T-cell (primary cell): ENCODE measurements around the gene SLC39A11. TPM values are rescaled to one million over a fixed set of nuclear protein-coding genes. Genes with fewer than 3 reads are reported as not detected.
"Not testable (repeated sequence)": the region's sequence is repeated elsewhere in the genome, so short reads cannot be mapped to it uniquely, and the experiment has no call there.

Source experiments
- ATAC-seq, 4 experiments: fragments of 200-7000 bp in 3 of 4; fragments of 150-1000 bp in 1 of 4; cut with Tn5 transposase; replicated peaks in 1 of 4; 1 replicate in 3 of 4; 2 replicates in 1 of 4; pipeline ENCODE4 v1.10.0; 2021; ENCODE audit warnings: moderate library complexity in 3 of 4, mild to moderate bottlenecking in 2 of 4, moderate number of reproducible peaks in 1 of 4
- CTCF ChIA-PET, 2 donors: fragments of 300-600 bp; sonication (Branson Sonifier 250); formaldehyde crosslinking; loops; one replicate each; lab custom pipeline; 2022; ENCODE audit warnings: antibody characterized with exemption in 2 of 2; lab: Charles Lee
- POLR2A ChIA-PET, 2 donors: fragments of 300-600 bp; sonication (Branson Sonifier 250); formaldehyde crosslinking; loops; one replicate each; lab custom pipeline; 2022; ENCODE audit warnings: antibody characterized with exemption in 2 of 2; lab: Charles Lee
- DNase-seq, 35 experiments: peaks; one replicate each; pipeline versions ENCODE4 v3.0.0 to v3.0.0-alpha.2; 2013 to 2023
- H3K27ac ChIP-seq: one replicate; pipeline ENCODE4 v1.5.1; 2013; ENCODE audit warnings: low read length
- H3K27me3 ChIP-seq, 2 experiments: replicated peaks in 1 of 2; 1 replicate in 1 of 2; 2 replicates in 1 of 2; pipeline versions ENCODE4 v1.6.1 to v1.7.0; 2013; ENCODE audit warnings: low read length in 1 of 2, mixed read lengths in 1 of 2; ENCODE audit not compliant: control insufficient read depth in 2 of 2, insufficient read depth in 2 of 2; ENCODE audit errors: extremely low read depth in 1 of 2
- H3K36me3 ChIP-seq, 2 donors: 1 replicate in 1 of 2; 2 replicates in 1 of 2; pipeline versions ENCODE4 v1.6.1 to v1.7.0; 2013; ENCODE audit warnings: low read length in 1 of 2; ENCODE audit not compliant: control insufficient read depth in 2 of 2, insufficient read depth in 1 of 2; ENCODE audit errors: extremely low read depth in 1 of 2
- H3K4me1 ChIP-seq, 2 experiments: 1 replicate in 1 of 2; 2 replicates in 1 of 2; pipeline versions ENCODE4 v1.6.1 to v1.7.0; 2013; ENCODE audit warnings: low read length in 2 of 2, mixed read lengths in 1 of 2; ENCODE audit not compliant: insufficient read depth in 2 of 2, control insufficient read depth in 1 of 2; ENCODE audit errors: extremely low read depth in 1 of 2
- H3K4me3 ChIP-seq, 2 donors: 1 replicate in 1 of 2; 2 replicates in 1 of 2; pipeline versions ENCODE4 v1.5.1 to v1.7.0; 2013; ENCODE audit warnings: mild to moderate bottlenecking in 2 of 2, low read length in 1 of 2, moderate library complexity in 1 of 2; ENCODE audit not compliant: control insufficient read depth in 1 of 2; ENCODE audit errors: extremely low read depth in 1 of 2
- H3K9me3 ChIP-seq: 2 replicates; pipeline ENCODE4 v1.7.0; 2013
- H3K27ac Mint-ChIP-seq, 2 donors: one replicate each; pipeline ENCODE4 v1.8.0; 2020 to 2021; ENCODE audit warnings: mild to moderate bottlenecking in 2 of 2, mixed read lengths in 2 of 2
- H3K27me3 Mint-ChIP-seq, 2 donors: one replicate each; pipeline ENCODE4 v1.8.0; 2021 to 2022; ENCODE audit warnings: mixed read lengths in 2 of 2
- H3K36me3 Mint-ChIP-seq: one replicate; pipeline ENCODE4 v1.8.0; 2021; ENCODE audit warnings: mixed read lengths
- H3K4me1 Mint-ChIP-seq, 3 donors: one replicate each; pipeline ENCODE4 v1.8.0; 2020 to 2022; ENCODE audit warnings: mixed read lengths in 3 of 3, mild to moderate bottlenecking in 1 of 3
- H3K4me3 Mint-ChIP-seq, 3 donors: one replicate each; pipeline ENCODE4 v1.8.0; 2020 to 2022; ENCODE audit warnings: mild to moderate bottlenecking in 3 of 3, mixed read lengths in 3 of 3, moderate library complexity in 3 of 3
- H3K9me3 Mint-ChIP-seq, 3 donors: one replicate each; pipeline ENCODE4 v1.8.0; 2020 to 2022; ENCODE audit warnings: mixed read lengths in 3 of 3
- WGBS: methylation state at CpG from one replicate; pipeline ENCODE4 v1.1.5; 2013; ENCODE audit warnings: missing lambda C conversion rate; ENCODE audit not compliant: insufficient coverage; 5-methylcytosine and 5-hydroxymethylcytosine counted together
- total RNA-seq, 35 experiments: library from RNA in 6 of 35; stranded (reverse) in 6 of 35; fragments of 120-200 nt in 1 of 35; gene quantifications; one replicate each; pipeline versions ENCODE4 v1.2.1 to v1.2.4 and lab custom pipeline; 2013 to 2026

Gene SLC39A11
- total RNA-seq, 5 donors from 2014 or later (not counting 1 experiment from before 2014, with no cell fraction given), result 18.6 to 27.1 (median 23.4) TPM

DNA sequence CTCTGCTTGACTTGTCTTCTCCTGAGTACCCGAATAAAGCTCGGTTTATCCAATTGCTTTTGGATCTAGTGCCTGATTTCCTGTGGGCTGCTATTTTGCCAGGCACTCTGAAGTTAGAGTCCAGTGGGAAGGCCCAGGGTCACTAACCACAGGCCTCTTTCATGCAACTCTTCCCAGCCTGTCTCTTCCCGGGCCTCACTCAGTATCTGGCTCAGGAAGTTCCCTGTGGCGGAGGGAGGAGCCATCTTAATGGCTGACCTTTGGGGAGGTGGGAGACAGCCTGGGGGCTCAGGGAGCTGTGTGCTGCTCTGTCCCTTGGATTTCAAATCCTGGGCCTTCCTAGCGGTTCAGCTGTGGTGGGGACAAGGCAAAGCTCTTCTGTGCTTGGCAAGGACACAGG is 328.5 kb downstream of the SLC39A11 start:
- Histone ChIP-seq H3K4me1 (no peaks in the 10 kb centered on the region), H3K27ac (no peak overlapping the region), H3K4me3 (no peak overlapping the region), H3K27me3 (no peaks in the 10 kb centered on the region), H3K36me3 (no peaks in the 10 kb centered on the region), H3K9me3 (no peaks in the 10 kb centered on the region)
- no peaks in the 10 kb centered on the region for H3K9me3 Mint-ChIP-seq
- H3K36me3 Mint-ChIP-seq, result no peaks in the 10 kb centered on the region
- CTCF ChIA-PET, result interaction anchor here in 1 of 2 donors (0.5 kb wide), 1 partner anchor 528 kb away, joined by 3 read pairs; no protein-coding TSS in a partner anchor
- WGBS, result 97% methylated on average over 2 of the region's 5 CpGs
- no peaks in the 10 kb centered on the region for H3K27me3 Mint-ChIP-seq
- ATAC-seq, result no peak
- no peak overlapping the region for H3K4me3 Mint-ChIP-seq
- no peak for DNase-seq
- POLR2A ChIA-PET, result interaction anchor here in 1 of 2 donors (0.5 kb wide), 1 partner anchor 458 kb away, joined by 8 read pairs; no protein-coding TSS in a partner anchor
- H3K27ac Mint-ChIP-seq, result no peak overlapping the region
- no peaks in the 10 kb centered on the region for H3K4me1 Mint-ChIP-seq

DNA sequence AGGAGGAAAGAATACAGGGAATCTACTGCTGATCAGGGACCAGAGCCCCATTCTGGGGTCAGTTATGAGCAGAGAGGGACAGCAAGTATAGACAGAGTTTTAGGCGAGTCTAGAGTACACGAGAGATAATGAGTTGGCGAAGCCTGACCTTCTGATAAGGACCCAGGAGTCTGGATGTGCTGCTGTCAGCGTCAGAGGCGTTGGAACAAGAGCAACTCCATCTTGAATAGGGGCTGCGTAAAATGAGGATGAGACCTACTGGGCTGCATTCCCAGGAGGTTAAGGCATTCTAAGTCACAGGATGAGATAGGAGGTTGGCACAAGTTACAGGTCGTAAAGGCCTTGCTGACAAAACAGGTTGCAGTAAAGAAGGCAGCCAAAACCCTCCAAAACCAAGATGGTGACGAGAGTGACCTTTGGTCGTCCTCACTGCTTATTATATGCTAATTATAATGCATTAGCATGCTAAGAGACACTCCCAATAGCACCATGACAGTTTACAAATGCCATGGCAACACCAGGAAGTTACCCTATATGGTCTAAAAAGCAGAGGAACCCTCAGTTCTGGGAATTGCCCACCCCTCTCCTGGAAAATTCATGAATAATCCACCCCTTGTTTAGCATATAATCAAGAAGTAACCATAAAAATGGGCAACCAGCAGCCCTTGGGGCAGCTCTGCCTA is 330.5 kb downstream of the SLC39A11 start:
- H3K27ac Mint-ChIP-seq, H3K36me3 Mint-ChIP-seq, H3K4me3 Mint-ChIP-seq, H3K4me3 ChIP-seq, ATAC-seq, H3K4me1 Mint-ChIP-seq, H3K4me1 ChIP-seq, DNase-seq, H3K9me3 Mint-ChIP-seq, H3K27ac ChIP-seq, H3K9me3 ChIP-seq, H3K27me3 ChIP-seq, H3K27me3 Mint-ChIP-seq, CTCF ChIA-PET, H3K36me3 ChIP-seq, POLR2A ChIA-PET: not testable (repeated sequence)
- WGBS, result 90% methylated on average over 6 of the region's 9 CpGs

DNA sequence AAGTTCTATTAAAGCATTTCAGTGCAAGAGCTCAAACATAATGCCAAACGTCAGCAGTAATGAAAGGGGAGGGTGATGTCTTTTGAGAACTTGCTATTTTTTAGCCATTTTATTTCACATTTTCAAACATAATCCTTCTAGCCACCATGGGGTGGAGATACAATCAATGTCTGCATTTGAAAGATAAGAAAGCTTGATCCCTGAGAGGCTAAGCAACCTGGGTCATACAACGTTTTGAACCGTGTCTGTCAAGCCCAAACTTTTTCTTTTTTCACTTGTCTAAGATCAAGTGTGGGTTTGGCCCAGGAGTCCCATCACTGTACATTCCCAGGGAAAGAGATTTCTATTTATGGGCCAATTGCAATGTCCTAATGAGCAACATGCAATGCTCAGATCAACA is 331.1 kb downstream of the SLC39A11 start:
- no peak for DNase-seq
- Mint-ChIP-seq H3K4me3 (no peak overlapping the region), H3K36me3 (peaks cover 9% of the 10 kb centered on the region), H3K27ac (no peak overlapping the region), H3K27me3 (no peaks in the 10 kb centered on the region), H3K9me3 (peaks cover 0 to 2% (median 1%) of the 10 kb centered on the region in 3 donors), H3K4me1 (no peaks in the 10 kb centered on the region)
- Histone ChIP-seq H3K4me1 (no peaks in the 10 kb centered on the region), H3K9me3 (no peaks in the 10 kb centered on the region), H3K27ac (no peak overlapping the region), H3K36me3 (no peaks in the 10 kb centered on the region), H3K4me3 (no peak overlapping the region), H3K27me3 (no peaks in the 10 kb centered on the region)
- ChIA-PET CTCF (no interaction called here), POLR2A (no interaction called here)
- no peak for ATAC-seq
- WGBS, result no CpG with 5 or more reads among the region's 3 CpGs

DNA sequence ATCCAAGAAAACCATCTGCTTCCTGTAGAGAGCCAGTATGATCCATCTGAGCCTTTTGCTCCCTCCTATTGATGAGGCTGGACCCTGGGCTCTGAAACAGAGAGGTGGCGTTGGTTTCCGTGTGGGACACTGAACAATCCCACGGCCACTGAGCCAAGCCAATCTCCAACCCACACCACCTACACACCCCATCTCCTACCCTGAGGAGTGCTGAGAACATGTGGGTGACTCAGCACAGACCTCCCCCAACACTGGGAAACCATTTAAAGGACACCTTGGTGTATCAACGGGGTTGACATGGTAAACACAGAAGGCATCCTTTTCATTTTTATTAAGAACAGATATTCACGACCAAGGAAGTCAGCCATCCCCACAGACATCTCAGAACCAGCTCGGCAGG is 332.1 kb downstream of the SLC39A11 start:
- H3K36me3 Mint-ChIP-seq, result peaks cover 17% of the 10 kb centered on the region
- WGBS, result 87% methylated on average over 4 of the region's 6 CpGs
- ChIA-PET CTCF (no interaction called here), POLR2A (no interaction called here)
- H3K9me3 Mint-ChIP-seq, result peaks cover 0 to 6% (median 3%) of the 10 kb centered on the region in 3 donors
- Histone ChIP-seq H3K27ac (no peak overlapping the region), H3K36me3 (no peaks in the 10 kb centered on the region), H3K4me3 (no peak overlapping the region), H3K4me1 (no peaks in the 10 kb centered on the region), H3K9me3 (no peaks in the 10 kb centered on the region), H3K27me3 (no peaks in the 10 kb centered on the region)
- H3K4me1 Mint-ChIP-seq, result no peaks in the 10 kb centered on the region
- no peak overlapping the region for H3K4me3 Mint-ChIP-seq
- H3K27ac Mint-ChIP-seq, result no peak overlapping the region
- no peak for ATAC-seq
- no peak for DNase-seq
- H3K27me3 Mint-ChIP-seq, result no peaks in the 10 kb centered on the region

DNA sequence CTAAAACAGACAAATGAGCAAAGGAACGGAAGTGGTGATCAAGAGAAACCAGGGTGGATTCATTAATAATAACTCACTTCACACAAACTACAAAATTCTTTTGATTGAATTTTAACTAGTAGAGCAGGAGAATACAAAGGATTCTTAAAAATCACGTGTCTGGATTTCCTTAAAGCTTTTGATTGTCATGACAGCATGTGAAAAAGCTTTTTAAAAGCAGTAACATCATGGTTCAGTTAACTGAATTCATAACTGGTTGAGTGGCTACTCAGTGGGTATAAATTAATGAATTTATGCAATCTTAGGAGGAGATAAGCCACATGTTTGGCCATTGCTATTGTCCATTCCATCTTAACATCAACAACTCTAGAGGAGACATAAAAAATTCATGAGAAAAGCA is 333.2 kb downstream of the SLC39A11 start:
- ChIA-PET CTCF (no interaction called here), POLR2A (no interaction called here)
- ATAC-seq (no peak), DNase-seq (no peak)
- no CpG with 5 or more reads among the region's 2 CpGs for whole genome bisulfite sequencing
- Histone ChIP-seq H3K36me3 (peaks cover 0 to 3% of the 10 kb centered on the region in 2 donors), H3K4me3 (no peak overlapping the region), H3K9me3 (no peaks in the 10 kb centered on the region), H3K4me1 (no peaks in the 10 kb centered on the region), H3K27me3 (no peaks in the 10 kb centered on the region), H3K27ac (no peak overlapping the region)
- H3K36me3 Mint-ChIP-seq, result peaks cover 22% of the 10 kb centered on the region
- no peaks in the 10 kb centered on the region for H3K27me3 Mint-ChIP-seq
- H3K4me1 Mint-ChIP-seq, result no peaks in the 10 kb centered on the region
- peaks cover 0 to 6% (median 3%) of the 10 kb centered on the region in 3 donors for H3K9me3 Mint-ChIP-seq
- no peak overlapping the region for H3K27ac Mint-ChIP-seq
- H3K4me3 Mint-ChIP-seq, result no peak overlapping the region

DNA sequence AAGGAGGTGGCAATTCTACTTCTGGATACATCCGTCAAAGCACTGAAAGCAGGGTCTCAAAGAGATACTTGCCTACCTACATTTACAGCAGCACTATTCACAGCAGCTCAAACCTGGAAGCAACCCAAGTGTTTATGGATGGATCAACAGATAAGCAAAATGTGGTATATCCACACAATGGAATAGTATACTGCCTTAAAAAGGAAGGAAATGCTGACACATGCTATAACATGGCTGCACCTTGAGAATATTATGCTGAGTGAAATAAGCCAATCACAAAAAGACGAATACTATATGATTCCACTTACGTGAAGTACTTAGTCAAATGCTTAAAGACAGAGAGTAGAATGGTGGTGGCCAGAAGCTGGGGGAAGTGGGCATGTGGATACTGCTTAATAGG is 336.2 kb downstream of the SLC39A11 start:
- Histone ChIP-seq H3K36me3 (peaks cover 0 to 3% of the 10 kb centered on the region in 2 donors), H3K9me3 (no peaks in the 10 kb centered on the region), H3K27me3 (no peaks in the 10 kb centered on the region), H3K4me3 (no peak overlapping the region), H3K4me1 (no peaks in the 10 kb centered on the region), H3K27ac (no peak overlapping the region)
- no peaks in the 10 kb centered on the region for H3K4me1 Mint-ChIP-seq
- H3K27me3 Mint-ChIP-seq, result no peaks in the 10 kb centered on the region
- H3K4me3 Mint-ChIP-seq, result no peak overlapping the region
- ATAC-seq, result no peak
- H3K9me3 Mint-ChIP-seq, result peaks cover 0 to 6% (median 3%) of the 10 kb centered on the region in 3 donors
- CTCF ChIA-PET, result no interaction called here
- no peak for DNase-seq
- WGBS, result no CpG with 5 or more reads among the region's 3 CpGs
- POLR2A ChIA-PET, result no interaction called here
- no peak overlapping the region for H3K27ac Mint-ChIP-seq
- H3K36me3 Mint-ChIP-seq, result peaks cover 25% of the 10 kb centered on the region
